Left renal pelvis (tissue), 4 donors: Measurements from ENCODE around the gene LGALS4. TPM values are rescaled to one million over a fixed set of nuclear protein-coding genes. Genes with fewer than 3 reads are reported as not detected.
"Not testable (repeated sequence)": the region's sequence is repeated elsewhere in the genome, so short reads cannot be mapped to it uniquely, and the experiment has no call there.

Source experiments
- DNase-seq, 4 donors: peaks; one replicate each; pipeline ENCODE4 v3.0.0-alpha.2; 2013; ENCODE audit warnings: low read depth in 4 of 4, low spot score in 3 of 4
- polyA plus RNA-seq, 4 donors: library from polyadenylated mRNA; unstranded; fragments of 120-200 nt; gene quantifications; one replicate each; pipeline ENCODE4 v1.2.1, GENCODE V29; 2013; ENCODE audit not compliant: insufficient read length in 4 of 4

Gene LGALS4, protein sequence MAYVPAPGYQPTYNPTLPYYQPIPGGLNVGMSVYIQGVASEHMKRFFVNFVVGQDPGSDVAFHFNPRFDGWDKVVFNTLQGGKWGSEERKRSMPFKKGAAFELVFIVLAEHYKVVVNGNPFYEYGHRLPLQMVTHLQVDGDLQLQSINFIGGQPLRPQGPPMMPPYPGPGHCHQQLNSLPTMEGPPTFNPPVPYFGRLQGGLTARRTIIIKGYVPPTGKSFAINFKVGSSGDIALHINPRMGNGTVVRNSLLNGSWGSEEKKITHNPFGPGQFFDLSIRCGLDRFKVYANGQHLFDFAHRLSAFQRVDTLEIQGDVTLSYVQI
- polyA plus RNA-seq = 1 to 10 TPM in 3 of 4 donors, under 1 TPM in 1; 0.89 to 2.2 (median 1.5) TPM

DNA sequence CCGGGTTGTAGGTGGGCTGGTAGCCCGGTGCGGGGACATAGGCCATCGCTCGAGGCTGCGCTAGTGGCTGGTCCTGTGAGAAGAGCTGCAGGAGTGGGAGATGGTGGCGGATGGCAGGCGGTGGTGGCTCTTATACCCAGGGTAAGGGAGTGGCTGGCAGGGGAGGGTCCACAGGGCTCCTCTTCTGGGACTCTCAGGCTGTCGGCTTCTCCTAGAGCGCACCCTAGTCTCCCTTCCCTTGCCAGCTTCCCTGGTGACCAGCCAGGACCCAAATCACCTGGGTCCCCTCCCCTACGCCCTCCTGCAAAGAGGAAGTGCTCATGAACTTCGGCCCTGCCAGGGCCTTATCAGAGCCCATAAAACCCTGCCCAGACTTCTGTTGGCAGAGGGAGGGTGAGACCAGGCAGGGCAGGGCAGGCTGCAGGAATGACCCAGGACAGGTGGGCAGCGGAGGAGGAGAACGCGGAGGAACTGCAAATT is at the start of gene LGALS4:
TSS of gene LGALS4 (minus strand) at position 105 of the 480 bp plus-strand sequence. CDS start at position 46, 59 bp downstream.
- no peak for DNase-seq

DNA sequence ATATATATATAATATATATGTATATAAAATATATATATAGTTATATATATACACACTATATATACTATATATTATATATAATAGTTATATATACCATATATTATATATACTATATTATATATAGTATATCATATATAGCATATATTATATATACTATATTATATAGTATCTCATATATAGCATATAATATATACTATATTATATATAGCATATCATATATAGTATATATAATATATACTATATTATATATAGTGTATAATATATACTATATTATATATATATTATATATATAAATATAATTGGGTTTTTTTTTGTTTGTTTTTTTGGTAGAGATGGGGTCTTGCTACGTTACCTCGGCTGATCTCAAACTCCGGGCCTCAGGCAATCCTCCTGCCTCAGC is 48.6 kb upstream of the LGALS4 start:
- no peak for DNase-seq

DNA sequence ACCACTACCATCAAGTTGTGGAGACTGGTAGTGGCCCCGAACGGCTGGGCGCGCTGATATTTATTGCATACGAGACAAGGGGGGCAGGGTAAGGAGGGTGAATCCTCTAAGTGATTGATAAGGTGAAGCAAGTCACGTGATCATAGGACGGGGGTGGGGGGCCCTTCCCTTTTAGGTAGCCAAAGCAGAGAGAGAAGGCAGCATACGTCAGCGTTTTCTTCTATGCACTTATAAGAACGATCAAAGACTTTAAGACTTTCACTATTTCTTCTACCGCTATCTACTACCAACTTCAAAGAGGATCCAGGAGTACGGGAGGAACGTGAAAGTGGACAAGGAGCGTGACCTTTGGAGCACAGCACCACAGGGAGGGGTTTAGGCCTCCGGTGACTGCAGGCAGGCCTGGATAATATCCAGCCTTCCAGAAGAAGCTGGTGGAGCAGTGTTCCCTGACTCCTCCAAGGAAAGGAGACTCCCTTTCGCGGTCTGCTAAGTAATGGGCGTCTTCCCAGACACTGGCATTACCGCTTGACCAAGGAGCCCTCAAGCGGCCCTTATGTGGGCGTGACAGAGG is 47.0 kb upstream of the LGALS4 start:
- not testable (repeated sequence) for DNase-seq

DNA sequence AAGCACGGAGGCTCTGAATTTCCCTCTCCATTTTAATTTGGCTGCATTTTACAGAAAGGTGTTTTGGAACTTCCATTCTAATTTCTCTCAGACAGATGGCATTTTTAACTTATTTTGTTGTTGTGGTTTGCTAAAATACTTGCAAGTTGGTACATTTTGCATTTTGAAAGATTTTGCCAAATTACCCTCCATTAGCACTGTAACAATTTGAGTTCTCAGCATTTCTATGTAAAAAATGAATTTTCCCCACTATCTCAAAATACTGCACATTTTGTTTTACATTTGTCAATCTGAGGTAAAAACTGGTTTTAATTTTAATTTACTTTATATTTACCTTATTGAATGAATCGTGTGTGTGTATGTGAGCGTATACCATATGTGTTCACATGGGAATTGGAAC is 44.1 kb upstream of the LGALS4 start:
- DNase-seq = no peak

DNA sequence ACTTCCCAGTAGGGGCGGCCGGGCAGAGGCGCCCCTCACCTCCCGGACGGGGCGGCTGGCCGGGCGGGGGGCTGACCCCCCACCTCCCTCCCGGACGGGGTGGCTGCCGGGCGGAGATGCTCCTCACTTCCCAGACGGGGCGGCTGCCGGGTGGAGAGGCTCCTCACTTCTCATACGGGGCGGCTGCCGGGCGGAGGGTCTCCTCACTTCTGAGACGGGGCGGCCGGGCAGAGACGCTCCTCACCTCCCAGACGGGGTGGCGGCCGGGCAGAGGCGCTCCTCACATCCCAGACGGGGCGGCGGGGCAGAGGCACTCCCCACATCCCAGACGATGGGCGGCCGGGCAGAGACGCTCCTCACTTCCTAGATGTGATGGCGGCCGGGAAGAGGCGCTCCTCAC is 43.0 kb upstream of the LGALS4 start:
- DNase-seq = not testable (repeated sequence)

DNA sequence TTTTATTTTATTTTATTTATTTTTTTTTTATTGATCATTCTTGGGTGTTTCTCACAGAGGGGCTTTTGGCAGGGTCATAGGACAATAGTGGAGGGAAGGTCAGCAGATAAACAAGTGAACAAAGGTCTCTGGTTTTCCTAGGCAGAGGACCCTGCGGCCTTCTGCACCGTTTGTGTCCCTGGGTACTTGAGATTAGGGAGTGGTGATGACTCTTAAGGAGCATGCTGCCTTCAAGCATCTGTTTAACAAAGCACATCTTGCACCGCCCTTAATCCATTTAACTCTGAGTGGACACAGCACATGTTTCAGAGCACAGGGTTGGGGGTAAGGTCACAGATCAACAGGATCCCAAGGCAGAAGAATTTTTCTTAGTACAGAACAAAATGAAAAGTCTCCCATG is 42.2 kb upstream of the LGALS4 start:
- not testable (repeated sequence) for DNase-seq

DNA sequence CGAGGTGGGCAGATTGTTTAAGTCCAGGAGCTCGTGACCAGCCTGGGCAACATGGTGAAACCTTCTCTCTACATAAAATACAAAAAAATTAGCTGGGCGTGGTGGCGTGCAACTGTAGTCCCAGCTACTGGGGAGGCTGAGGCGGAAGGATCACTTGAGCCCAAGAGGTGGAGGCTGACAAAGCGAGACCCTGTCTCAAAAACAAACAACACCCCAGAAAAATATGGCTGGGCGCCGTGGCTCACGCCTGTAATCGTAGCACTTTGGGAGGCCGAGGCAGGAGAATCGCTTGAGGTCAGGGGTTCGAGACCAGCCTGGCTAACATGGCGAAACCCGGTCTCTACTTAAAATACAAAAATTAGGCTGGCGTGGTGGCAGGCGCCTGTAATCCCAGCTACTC is 40.5 kb upstream of the LGALS4 start:
- no peak for DNase-seq

DNA sequence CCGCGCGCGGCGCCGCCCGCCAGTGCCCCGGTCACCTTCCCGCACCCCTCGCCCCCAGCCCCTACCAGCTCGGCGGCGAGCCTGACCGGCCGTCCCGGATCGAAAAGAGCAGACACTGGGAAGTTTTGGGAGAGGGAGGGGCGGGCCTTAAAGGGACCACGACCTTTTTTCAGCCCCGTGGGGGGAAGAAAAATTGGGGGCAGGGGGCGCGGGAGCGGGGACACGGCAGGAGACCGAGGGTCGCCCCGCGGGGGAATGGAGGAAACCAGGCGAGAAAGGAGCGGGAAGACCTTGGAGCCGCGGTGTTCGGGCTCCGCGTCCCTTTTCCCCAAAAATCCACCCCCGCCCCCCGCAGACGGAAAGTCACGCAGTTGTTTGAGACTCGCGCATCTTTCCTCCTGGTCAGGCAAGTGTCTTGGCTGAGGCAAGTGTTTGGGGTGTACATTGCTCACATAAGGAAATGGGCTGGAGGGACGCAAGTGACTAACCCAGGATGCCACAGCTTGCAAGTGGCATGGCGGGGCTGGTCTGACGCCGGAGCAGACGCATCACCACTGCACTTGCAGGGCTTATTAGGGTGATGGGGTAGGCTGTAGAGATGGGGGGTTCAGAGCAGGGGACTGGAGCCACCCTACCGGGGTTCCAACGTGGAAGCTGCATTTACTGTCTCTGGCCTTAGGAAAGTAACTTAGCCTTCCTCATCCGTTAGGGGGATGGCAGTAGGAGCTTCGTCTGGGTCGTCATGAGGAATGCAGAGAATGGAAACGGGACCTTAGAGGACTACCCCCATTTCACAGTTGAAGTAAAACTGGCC is 39.7 kb upstream of the LGALS4 start:
- DNase-seq = no peak

DNA sequence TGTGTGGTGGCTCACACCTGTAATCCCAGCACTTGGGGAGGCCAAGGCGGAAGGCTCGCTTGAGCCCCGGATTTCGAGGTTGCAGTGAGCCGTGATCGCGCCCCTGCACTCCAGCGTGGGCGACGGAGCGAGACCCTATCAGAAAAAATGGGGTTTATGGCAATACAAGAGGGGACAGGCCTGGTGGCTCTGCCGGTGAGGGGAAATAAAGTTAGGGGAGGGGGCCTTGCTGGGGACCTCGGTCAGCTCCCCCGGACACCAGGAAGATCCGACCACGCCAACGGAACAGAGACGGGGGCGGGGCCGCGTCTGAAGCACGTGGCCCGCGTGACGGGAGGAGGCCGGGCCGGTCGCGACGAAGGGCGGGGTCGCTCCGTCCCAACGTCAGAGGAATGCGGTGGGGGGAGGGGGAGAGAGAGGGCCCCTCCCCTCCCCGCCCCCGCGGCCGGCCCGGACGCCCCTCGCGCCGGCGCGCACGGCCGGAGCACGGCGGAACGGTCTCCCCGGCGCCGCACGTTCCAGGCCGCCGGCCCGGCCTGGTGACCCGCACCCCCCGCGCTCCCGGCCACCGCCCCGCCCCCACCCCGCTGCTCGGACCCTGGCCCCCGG is 39.0 kb upstream of the LGALS4 start:
- peak in 3 of 4 donors; percentile 86 to 90 (median 86) for DNase-seq

DNA sequence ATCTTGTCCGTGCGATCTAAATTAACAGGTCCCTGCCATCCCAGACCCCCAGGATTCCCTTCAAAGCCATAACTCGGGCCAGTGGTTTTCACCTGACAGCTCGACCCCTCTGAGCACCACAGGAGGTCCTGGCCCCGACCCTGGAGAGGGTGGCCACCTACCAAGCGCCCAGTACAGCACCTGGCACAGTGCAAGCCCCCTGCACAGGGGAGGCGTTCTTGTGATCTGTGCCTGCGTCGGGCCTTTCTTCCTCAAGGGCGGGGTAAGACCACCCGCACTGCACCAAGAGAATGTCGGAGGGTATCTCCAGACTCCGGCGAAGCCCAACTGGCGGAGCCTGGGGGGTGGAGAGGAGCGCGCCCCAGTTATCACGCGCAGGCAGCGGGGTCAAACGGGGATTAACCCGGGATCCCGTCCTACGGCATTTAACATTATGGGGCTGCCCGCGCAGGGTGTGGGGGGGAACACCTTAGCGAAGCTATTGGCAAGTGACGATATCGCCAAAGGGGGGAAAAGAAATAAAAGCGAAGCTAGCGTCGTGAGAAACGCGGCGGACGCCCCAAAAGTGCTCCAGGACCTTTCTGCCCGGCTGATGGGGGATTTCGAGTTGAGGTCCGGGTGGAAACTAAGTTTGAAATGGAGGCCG is 38.4 kb upstream of the LGALS4 start:
- no peak for DNase-seq

DNA sequence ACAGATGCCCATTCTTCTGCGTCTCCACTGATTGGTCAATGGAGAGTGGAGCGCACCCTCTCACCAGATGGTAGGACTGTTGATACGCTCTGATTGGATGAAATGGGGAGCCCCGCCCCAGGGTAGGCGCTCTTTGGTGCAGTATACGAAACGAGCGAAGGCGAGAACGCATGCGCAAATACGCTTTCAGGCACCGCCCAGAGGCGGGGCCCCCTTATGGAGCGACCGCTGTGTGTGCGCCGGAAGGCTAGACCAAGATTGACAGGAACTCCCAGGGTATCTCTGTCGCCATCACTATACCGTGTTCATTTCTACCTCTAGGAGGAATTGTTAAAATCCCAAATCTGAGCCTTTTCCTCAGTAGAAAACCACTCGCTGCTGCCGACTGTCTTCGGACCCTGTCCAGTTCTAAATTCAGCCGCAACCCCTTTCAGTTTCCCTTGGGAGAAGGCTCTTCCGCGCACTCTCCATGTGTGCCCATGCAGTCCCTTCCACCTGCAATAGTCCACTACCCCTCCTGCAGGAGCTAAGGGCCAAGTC is 37.8 kb upstream of the LGALS4 start:
- peak in 1 of 4 donors; percentile 100 for DNase-seq

DNA sequence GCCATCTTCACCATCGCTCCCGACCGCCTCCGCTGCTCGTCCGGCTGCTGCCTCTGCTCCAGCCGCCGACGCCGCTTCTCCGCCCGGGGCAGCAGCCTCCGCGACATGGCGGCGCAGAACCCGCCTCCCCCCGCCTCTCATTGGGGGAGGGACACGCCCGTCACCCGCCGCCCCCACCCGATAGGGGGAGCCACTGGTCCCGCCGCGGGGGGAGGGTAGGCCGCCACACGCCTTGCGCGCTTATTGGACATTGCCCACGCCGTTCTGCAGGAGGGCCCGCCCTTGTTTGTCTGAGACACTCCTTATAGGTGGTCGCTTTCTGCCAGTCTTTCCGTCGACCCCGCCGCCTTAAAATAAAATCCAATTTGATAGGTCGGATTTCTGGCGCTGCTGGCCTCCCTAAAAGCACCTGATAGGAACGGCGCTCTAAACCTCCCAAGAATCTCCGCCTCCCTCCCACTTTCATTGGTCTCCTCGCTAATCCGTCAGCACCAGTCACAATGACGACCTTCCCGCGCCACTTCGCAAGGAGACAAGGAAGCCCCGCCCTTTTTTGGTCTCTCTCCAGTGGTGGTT is 37.2 kb upstream of the LGALS4 start, which contains the start of gene HNRNPL:
TSS of gene HNRNPL (minus strand) at position 127 of the 576 bp plus-strand sequence. CDS start at position 107, 20 bp downstream.
- peak in 3 of 4 donors; percentile 100 for DNase-seq

DNA sequence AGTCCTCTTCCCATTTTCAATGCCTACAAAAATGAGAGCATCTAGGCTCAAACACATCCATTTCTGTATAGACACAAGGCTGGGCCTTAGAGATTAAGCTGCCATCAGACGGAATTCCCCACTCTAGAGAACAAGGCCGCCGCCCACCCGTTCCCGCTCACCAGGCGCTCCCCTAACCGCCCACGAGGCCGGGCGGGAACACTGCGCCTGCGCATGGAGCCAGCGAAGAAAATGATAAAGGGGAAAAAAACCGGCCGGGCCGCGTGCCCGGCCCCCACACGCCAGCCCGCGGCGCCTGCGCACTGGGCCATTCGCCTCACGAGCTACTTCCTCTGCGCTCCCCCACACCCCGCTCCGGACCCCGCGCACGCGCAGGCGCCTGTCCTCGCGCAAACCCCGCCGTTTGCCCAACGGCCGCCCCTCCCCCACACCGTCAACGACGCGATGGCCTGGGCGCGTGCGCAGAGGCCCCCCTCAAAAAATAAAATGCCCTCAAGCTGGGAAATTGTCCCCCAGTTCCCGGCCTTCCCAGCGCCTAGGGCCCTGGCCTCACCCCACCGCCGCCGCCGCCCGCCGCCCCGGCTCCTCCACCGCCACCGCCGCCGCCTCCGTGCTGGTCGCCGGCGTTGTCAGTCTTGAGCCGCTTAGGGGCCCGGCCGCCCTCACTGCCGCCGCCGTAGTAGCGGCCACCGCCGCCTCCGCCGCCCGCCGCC is 36.6 kb upstream of the LGALS4 start:
- DNase-seq = peak; percentile 89 to 93 (median 92)

DNA sequence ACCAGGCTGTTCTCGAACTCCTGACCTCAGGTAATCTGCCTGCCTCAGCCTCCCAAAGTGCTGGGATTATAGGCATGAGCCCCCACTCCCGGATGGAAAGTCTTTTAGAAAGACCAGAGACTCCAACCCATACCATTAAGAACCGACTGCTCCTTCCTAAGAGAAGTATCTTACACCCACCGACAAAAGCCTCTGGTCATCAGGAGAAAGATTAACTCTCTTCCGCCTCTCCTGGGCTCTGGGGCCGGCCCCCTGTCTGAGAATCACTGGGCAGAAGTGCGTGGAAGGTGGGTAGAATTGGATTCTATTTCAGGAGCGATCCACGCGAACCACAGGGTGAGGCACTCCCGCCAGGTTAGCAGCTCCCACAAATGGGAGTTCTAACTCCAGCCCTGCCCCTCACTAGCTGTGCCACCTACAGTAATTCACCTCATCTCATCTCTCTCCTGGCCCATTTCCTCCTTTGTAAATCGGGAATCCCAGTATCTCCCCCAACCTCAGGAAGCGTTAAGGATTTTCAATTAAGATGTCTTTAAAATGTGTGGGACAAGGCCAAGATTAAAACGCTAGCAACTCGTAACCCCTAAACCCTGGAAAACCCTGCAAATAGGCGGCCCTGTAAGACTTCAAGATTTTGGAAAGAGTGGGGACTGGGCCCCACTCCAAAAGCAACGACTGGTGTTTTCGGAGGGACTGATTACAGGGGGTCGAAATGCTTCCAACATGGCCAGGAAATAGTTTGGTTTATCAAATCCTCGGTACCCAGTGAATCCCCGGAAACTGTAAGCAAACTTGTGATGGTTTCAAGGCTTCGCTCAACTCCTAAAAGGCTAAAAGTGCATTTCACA is 35.8 kb upstream of the LGALS4 start:
- DNase-seq = no peak

DNA sequence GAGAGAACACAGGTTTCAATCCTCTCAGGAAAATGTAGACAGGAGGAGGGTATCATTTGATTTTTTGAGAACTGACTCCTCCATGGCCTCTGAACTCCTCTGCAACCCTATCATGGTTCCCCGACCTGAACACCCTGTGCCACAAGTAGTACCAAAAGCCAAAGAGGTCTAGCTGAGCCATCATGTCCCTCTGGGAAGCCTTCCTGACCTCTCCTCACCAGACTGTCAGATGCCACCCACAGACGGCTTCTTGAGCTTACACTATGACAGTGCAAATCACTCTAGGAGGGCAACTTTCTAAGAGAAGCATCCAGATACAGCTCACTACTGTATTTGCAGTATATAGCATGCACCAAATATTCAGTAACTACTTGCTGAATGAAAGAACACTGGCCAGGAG is 33.4 kb upstream of the LGALS4 start:
- no peak for DNase-seq

DNA sequence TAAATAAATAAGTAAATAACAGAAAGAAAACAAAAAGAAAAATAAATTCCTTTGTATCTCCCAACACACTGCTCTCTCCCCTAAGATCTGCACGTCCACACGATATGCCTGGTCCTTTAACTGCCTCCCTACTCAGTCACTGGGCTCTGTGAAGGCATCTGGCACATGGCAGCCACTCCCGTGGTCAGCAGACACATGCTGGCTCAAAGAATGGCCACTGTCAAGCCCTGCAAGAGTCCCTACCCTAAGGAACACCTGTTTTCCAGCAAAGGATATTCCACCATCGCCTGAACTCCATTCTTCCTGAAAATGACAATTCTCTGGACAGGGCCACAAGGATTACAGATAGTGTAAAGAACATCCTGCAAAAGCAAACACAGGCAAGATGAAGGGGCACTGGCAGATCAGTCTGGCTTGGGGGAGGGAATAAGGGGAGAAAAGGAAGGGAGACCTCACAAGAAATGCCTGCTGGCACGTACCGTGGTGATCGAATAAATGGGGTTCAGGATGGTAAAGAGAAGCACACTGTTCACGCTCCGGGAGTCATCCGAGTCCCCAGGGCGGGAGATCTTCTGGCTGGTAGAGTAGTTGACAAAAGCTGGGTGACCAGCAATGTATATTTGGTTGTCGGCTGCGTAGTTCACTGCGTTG is 32.8 kb upstream of the LGALS4 start:
- DNase-seq = no peak

DNA sequence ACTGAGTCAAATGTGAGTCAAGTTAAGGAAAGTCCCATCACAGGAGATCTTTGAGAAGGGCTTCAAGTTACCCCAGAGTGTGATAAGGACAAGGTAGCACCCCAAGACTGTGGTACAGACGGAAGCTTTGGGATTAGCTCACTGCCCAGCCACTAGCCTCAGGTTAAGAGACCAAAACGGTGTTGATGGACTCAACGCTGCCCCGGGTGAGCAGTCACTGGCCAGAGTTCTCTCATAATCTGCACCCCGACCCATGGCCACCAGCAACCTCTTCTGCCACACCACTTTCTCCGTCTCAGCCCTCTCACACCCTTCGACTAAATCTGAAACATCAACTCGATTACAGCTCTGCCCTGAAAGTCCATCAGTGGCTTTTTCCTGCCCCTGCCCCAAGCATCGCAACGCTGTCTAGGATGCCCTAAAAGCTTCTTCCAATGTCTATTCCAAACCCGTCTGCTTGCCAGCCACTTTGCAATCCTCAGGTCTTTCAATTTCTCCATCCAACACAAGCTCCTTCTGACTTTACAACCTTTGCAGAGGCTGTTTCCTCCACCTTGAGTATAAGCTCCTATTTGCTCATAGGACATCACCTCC is 31.4 kb upstream of the LGALS4 start:
- no peak for DNase-seq
